HUDEP-2 (cell line): Measurements from ENCODE around the gene MAPK1.
A peak's percentile ranks its signal among the peaks of the same experiment; 100 is the strongest.
"Not testable (repeated sequence)": the region's sequence is repeated elsewhere in the genome, so short reads cannot be mapped to it uniquely, and the experiment has no call there.

Source experiments
- DNase-seq, 76 experiments: peaks; one replicate each; lab custom pipeline; 2025; ENCODE audit not compliant: unreplicated experiment in 76 of 76; lab: John Stamatoyannopoulos, UW

The MAPK1 gene

DNA sequence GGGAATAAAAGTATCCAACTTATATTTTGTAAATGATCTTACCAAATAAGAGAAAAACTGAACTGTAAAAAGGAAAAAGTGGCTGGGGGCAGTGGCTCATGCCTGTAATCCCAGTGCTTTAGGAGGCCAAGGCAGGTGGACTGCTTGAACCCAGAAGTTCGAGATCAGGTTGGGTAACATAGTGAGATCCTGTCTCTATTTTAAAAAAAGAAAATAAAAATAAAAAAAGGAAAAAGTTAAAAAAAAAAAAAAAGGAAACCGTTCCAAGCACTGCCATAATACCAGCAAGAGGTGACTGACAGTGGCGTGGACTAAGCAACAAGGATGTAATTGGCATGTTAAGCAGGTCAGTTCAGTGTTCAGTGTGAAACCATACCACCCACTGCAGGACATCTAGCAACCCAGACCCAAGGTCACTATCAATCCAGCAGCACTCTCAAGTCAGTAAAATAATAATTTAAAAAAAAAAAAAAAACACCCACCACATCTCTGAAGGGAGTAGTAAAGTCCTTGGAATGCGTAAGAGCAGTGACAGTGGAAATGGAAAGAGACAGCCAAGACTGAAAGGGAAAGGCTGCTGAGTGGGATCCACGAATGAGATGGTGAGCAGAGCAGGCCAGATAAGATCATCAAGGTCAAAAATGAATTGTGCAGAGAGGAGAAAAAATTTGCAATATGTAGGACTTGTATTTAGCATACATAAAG lies 43.6 kb downstream of the MAPK1 start:
- no peak for DNase-seq

DNA sequence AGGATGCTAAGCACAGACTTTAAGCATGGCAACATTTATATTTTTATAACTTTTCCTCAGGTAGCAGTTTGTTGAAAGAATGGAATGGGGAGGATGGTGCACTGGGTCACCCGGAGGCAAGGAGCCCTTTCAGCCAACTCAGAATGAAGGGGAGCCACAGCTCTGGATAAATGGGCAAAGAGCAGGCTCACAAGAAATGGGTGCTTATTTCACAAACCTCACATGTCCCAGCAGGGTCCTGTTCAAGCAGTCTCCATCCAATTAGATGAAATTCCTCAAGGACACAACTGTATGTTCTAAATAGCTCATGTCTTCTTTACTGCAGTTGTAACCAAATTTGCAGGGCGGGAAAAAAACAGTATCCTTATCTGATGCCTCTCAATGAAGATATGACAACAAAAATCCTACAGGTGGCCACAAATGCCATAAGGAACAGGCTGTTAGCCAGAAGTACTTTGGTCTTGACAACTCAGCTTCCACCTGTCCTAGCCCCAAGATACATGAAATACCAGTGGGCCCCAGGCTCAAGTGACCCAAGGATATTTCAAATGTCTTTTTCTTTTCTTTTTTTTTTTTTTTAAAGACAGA lies 48.2 kb downstream of the MAPK1 start:
- no peak for DNase-seq

DNA sequence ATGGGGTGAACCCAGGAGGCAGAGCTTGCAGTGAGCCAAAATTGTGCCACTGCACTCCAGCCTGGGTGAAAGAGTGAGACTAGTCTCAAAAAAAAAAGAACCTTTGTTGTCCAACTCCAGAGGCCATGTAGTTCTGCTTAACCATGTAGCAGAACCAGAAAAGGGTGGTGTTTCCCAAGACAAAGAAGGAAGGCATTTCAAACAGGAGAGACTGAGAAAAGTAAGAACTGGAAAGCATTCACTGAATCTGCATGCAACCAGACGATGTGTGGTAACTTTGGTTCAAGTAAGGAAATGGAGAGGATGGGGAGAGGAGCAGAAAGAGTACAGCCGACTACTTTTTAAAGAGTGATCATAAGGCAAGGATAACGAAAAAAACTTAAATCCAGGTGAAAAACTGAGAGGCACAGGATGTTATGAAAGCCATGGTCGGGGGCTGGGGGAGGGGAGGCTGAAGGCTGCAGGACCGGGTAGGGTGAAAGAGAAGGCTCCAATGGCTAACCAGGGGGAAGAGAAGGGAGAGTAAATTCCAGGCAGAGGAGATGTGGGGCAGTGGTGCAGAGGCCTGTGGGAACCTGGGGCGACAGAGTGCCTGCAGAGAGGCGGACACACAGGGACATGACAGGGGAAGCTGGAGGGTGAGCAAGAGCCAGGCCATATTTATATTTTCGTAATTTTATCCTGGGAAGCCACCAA lies 48.8 kb downstream of the MAPK1 start:
- no peak for DNase-seq

DNA sequence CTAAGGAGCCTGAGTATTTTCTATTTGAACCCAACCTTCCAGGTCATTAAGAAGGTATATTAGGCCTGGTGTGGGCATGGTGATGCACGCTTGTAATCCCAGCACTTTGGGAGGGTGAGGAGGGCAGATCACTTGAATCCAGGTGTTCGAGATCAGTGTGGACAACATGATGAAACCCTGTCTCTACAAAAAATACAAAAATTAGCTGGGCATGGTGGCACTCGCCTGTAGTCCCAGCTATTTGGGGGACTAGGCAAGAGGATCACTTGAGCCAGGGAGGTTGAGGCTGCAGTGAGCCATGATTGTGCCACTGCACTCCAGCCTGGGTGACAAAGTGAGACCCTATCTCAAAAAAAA lies 50.0 kb downstream of the MAPK1 start:
- DNase-seq, result not testable (repeated sequence)

- DNase-seq, result peak in 19 of 76 experiments; percentile 8 to 51 (median 24)
These were observed 50.5 kb downstream of the MAPK1 start for GRCh38 chr22:21816787-21817496.

- DNase-seq, result no peak
These were observed 51.0 kb downstream of the MAPK1 start for GRCh38 chr22:21816472-21816786.

- DNase-seq, result no peak
These were observed 51.5 kb downstream of the MAPK1 start for GRCh38 chr22:21815958-21816357.

- DNase-seq, result no peak
These were observed 52.1 kb downstream of the MAPK1 start for GRCh38 chr22:21815357-21815756.

DNA sequence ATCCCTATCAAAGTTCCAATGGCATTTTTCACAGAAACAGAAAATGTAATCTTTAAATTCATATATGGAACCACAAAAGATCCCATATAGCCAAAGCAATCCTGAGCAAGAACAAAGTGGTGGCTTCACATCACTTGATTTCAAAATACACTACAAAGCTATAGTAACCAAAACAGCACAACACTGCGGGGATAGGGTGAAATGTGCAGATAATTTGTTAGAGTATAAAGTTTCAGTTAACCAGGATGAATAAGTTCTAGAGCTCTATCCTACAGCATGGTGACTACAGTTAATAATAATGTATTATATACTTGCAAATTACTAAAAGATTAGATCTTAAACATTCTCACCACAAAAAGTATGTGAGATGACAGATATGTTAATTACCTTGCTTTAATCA lies 55.5 kb downstream of the MAPK1 start:
- no peak for DNase-seq

DNA sequence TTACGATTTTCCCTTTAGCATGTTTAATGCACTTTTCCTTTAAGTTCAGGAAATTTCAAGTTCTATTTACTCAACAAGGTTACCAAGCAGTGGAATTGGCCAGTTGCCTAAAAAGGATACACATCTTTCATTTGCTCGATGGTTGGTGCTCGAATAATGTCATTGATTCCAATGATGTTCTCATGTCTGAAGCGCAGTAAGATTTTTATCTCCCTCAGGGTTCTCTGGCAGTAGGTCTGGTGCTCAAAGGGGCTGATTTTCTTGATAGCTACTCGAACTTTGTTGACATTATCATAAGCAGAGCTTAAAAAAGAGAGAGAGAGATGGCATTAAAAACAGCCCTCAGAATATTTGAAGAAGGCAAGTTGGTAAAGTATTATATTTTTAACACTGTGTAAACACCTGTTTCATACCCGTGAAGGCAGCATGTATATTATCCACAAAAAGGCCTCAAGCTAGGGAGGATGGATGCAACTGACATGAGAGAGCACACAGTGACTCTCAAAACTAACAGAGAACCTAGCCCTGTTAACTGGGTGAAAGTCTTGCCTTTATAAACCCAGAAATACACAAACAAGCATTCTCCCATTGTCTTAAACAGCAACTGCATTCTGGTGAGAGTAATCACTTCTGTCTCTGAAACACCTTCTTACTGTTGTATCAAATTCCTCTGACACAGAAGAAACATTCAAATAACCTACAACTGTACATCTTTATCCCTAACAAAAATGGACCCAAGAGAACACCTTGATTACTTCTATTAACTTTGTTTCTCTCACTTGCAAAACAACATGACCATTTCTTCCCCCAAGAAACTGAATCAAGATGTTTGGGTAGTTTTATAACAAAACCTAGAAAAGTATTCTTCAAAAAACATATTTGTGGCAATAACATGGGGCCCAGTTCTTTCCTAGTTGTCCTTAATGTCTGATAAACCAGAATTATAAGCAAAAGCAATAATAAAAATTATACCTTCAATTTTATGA lies 59.6 kb downstream of the MAPK1 start:
- no peak for DNase-seq

- DNase-seq, result not testable (repeated sequence)
These were observed 62.1 kb downstream of the MAPK1 start for GRCh38 chr22:21805325-21805724.

- peak in 1 of 76 experiments; percentile 7 for DNase-seq
These were observed 63.6 kb downstream of the MAPK1 start for GRCh38 chr22:21803811-21804249.

GRCh38 chr22:21802673-21803072 lies 64.8 kb downstream of the MAPK1 start:
- DNase-seq, result no peak

GRCh38 chr22:21802056-21802455 lies 65.4 kb downstream of the MAPK1 start:
- DNase-seq, result no peak

DNA sequence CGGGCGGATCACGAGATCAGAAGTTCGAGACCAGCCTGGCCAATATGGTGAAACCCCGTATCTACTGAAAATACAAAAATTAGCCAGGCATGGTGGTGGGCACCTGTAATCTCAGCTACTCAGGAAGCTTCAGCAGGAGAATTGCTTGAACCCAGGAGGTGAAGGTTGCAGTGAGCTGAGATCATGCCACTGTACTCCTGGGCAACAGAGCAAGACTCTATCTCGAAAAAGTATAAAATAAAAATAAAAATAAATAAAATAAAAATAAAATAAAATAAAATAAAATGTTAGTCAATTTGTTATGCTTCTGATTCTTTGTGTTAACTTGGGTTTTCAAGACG lies 66.2 kb downstream of the MAPK1 start:
- DNase-seq, result not testable (repeated sequence)

- DNase-seq, result no peak
These were observed 66.7 kb downstream of the MAPK1 start for GRCh38 chr22:21800552-21801303.

- DNase-seq, result no peak
These were observed 69.8 kb downstream of the MAPK1 start for GRCh38 chr22:21797444-21798221.

GRCh38 chr22:21796863-21797262 lies 70.6 kb downstream of the MAPK1 start:
- DNase-seq, result no peak

- DNase-seq, result no peak
These were observed 71.2 kb downstream of the MAPK1 start for GRCh38 chr22:21796231-21796630.
